B cell (primary cell): ENCODE measurements around the gene PLEKHM3. TPM values are rescaled to one million over a fixed set of nuclear protein-coding genes. Genes with fewer than 3 reads are reported as not detected.

Source experiments
- ATAC-seq: fragments of 200-7000 bp; cut with Tn5 transposase; one replicate; pipeline ENCODE4 v1.10.0; 2021; ENCODE audit warnings: low read depth, mild to moderate bottlenecking, moderate number of reproducible peaks, moderate library complexity
- CTCF ChIA-PET: fragments of 350-600 bp; sonication (Branson Sonifier 250); formaldehyde crosslinking; loops from one replicate; lab custom pipeline; 2021; ENCODE audit warnings: antibody characterized with exemption, inconsistent platforms; lab: Charles Lee
- POLR2A ChIA-PET: fragments of 350-600 bp; sonication (Branson Sonifier 250); formaldehyde crosslinking; loops from one replicate; lab custom pipeline; 2021; ENCODE audit warnings: antibody characterized with exemption; lab: Charles Lee
- DNase-seq: peaks from one replicate; pipeline ENCODE4 v3.0.0; 2013
- H2AFZ ChIP-seq: 2 replicates; pipeline ENCODE4 v1.6.1; 2012; ENCODE audit warnings: mild to moderate bottlenecking, low read depth, low read length; ENCODE audit not compliant: insufficient read depth, poor library complexity, severe bottlenecking
- H3K27ac ChIP-seq, 2 donors: 1 replicate in 1 of 2; 2 replicates in 1 of 2; pipeline ENCODE4 v1.5.1; 2012 to 2013; ENCODE audit warnings: low read length in 2 of 2, mild to moderate bottlenecking in 2 of 2, moderate library complexity in 1 of 2
- H3K27me3 ChIP-seq, 4 experiments: fragments of 200-600 bp in 1 of 4; sonication (generic) in 1 of 4; replicated peaks in 1 of 4; 1 replicate in 2 of 4; 2 replicates in 2 of 4; pipeline versions ENCODE4 v1.6.1 to v1.7.0; 2013 to 2016; ENCODE audit warnings: low read length in 3 of 4, mild to moderate bottlenecking in 2 of 4, mixed read lengths in 1 of 4, moderate library complexity in 1 of 4; ENCODE audit not compliant: insufficient read depth in 4 of 4, control insufficient read depth in 3 of 4; ENCODE audit errors: control extremely low read depth in 1 of 4
- H3K36me3 ChIP-seq, 2 experiments: replicated peaks in 1 of 2; 1 replicate in 1 of 2; 2 replicates in 1 of 2; pipeline versions ENCODE4 v1.6.1 to v1.7.1; 2013; ENCODE audit warnings: low read length in 1 of 2; ENCODE audit not compliant: insufficient read depth in 2 of 2, control insufficient read depth in 1 of 2; ENCODE audit errors: control extremely low read depth in 1 of 2, extremely low read depth in 1 of 2
- H3K4me1 ChIP-seq, 2 donors: fragments of 200-600 bp in 1 of 2; sonication (generic) in 1 of 2; 1 replicate in 1 of 2; 2 replicates in 1 of 2; pipeline versions ENCODE4 v1.5.1 to v1.6.1; 2013 to 2017; ENCODE audit warnings: low read length in 2 of 2; ENCODE audit not compliant: control insufficient read depth in 2 of 2, insufficient read depth in 2 of 2
- H3K4me2 ChIP-seq: replicated peaks from 2 replicates; pipeline ENCODE3; 2012; ENCODE audit warnings: mild to moderate bottlenecking, low read depth, low read length; ENCODE audit not compliant: poor library complexity, severe bottlenecking
- H3K4me3 ChIP-seq, 5 experiments: fragments of 200-600 bp in 1 of 5; sonication (generic) in 1 of 5; 1 replicate in 3 of 5; 2 replicates in 2 of 5; pipeline versions ENCODE4 v1.5.1 to v1.7.0; 2011 to 2016; ENCODE audit warnings: low read length in 4 of 5, mild to moderate bottlenecking in 4 of 5, low read depth in 2 of 5, control low read depth in 1 of 5, moderate library complexity in 1 of 5; ENCODE audit not compliant: insufficient read depth in 1 of 5; ENCODE audit errors: control extremely low read depth in 1 of 5, extremely low read depth in 1 of 5
- H3K79me2 ChIP-seq: fragments of 200-600 bp; sonication (generic); one replicate; pipeline ENCODE4 v1.6.0; 2016; ENCODE audit warnings: low read length; ENCODE audit not compliant: control insufficient read depth, insufficient read depth
- H3K9ac ChIP-seq: fragments of 200-600 bp; sonication (generic); 2 replicates; pipeline ENCODE4 v1.6.1; 2017; ENCODE audit warnings: mild to moderate bottlenecking, low read length, moderate library complexity
- H3K9me3 ChIP-seq, 3 donors: one replicate each; pipeline versions ENCODE4 v1.6.1 to v1.7.1; 2013; ENCODE audit warnings: low read length in 2 of 3; ENCODE audit not compliant: control insufficient read depth in 2 of 3, insufficient read depth in 1 of 3; ENCODE audit errors: control extremely low read depth in 1 of 3
- H4K20me1 ChIP-seq: 2 replicates; pipeline ENCODE4 v1.6.0; 2012; ENCODE audit warnings: mild to moderate bottlenecking, low read length; ENCODE audit not compliant: insufficient read depth, control insufficient read depth, poor library complexity, severe bottlenecking
- H3K27ac Mint-ChIP-seq: one replicate; pipeline ENCODE4 v1.8.0; 2021; ENCODE audit warnings: mixed read lengths
- H3K27me3 Mint-ChIP-seq: one replicate; pipeline ENCODE4 v1.8.0; 2021; ENCODE audit warnings: mixed read lengths
- H3K4me1 Mint-ChIP-seq: one replicate; pipeline ENCODE4 v1.8.0; 2021; ENCODE audit warnings: mixed read lengths
- H3K4me3 Mint-ChIP-seq: one replicate; pipeline ENCODE4 v1.8.0; 2021; ENCODE audit warnings: mixed read lengths
- H3K9me3 Mint-ChIP-seq: one replicate; pipeline ENCODE4 v1.8.0; 2022; ENCODE audit warnings: mixed read lengths; ENCODE audit not compliant: insufficient read depth
- CTCF ChIP-seq: fragments of 200-600 bp; IDR thresholded peaks from one replicate; pipeline ENCODE4 v1.8.0; 2022; ENCODE audit warnings: antibody characterized with exemption, mild to moderate bottlenecking
- EZH2 ChIP-seq: IDR thresholded peaks from 2 replicates; pipeline ENCODE4 v1.6.1; 2012; ENCODE audit warnings: borderline replicate concordance, low read depth, mild to moderate bottlenecking, moderate library complexity, low read length; ENCODE audit not compliant: insufficient read depth, poor library complexity, severe bottlenecking
- WGBS: methylation state at CpG from one replicate; pipeline ENCODE4 v1.1.5; 2013; ENCODE audit warnings: missing lambda C conversion rate; ENCODE audit not compliant: insufficient coverage; 5-methylcytosine and 5-hydroxymethylcytosine counted together
- intact Hi-C: fragments of 100-400 bp; cut with micrococcal nuclease; formaldehyde crosslinking; loops from one replicate; pipeline ENCODE4 v1.10.0; 2022
- polyA plus RNA-seq: library from polyadenylated mRNA; depleted of rRNA; stranded (reverse); fragments of >200 nt; gene quantifications from 2 replicates; pipeline ENCODE4 v1.2.3, GENCODE V29; 2012
- total RNA-seq, 2 donors: library from RNA; stranded (reverse); fragments of 120-200 nt in 1 of 2; gene quantifications; 1 replicate in 1 of 2; 2 replicates in 1 of 2; pipeline versions ENCODE4 v1.2.3 to v1.2.4, GENCODE V29; 2013 to 2022

Gene PLEKHM3
- total and polyA plus RNA-seq, 2 donors (not counting 1 experiment from before 2014, with no cell fraction given): 4.0 to 17.7 TPM

DNA sequence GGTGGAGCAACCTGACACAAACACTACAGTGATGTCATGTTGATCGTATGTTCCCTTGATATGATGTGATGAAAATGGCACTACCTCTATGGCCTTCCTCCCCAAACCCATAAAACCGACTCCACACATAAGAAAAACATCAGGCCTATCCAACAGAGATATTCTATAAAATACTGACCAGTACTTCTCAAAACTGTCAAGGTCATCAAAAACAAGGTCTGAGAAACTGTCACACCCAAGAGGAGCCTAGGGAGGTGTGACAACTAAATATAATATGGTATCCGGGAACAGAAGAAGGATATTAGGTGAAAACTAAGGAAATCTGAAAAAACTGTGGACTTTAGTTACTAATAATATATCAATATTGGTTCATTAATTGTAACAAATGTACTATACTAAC lies 169.7 kb downstream of the PLEKHM3 start:
- WGBS: no CpG with 5 or more reads among the region's 3 CpGs
- intact Hi-C loops: no loop called here
- CTCF ChIA-PET: no interaction called here
- Histone ChIP-seq H3K36me3 (peaks cover 4 to 7% of the 10 kb centered on the region in 2 experiments), H3K9ac (no peak overlapping the region), H3K4me2 (no peak overlapping the region), H2AFZ (no peak overlapping the region), H4K20me1 (no peaks in the 10 kb centered on the region), H3K27ac (no peak overlapping the region), H3K9me3 (no peaks in the 10 kb centered on the region), H3K79me2 (no peaks in the 10 kb centered on the region), H3K27me3 (no peaks in the 10 kb centered on the region), H3K4me1 (no peaks in the 10 kb centered on the region), H3K4me3 (no peak overlapping the region)
- Mint-ChIP-seq H3K9me3 (no peaks in the 10 kb centered on the region), H3K27me3 (no peaks in the 10 kb centered on the region), H3K27ac (no peak overlapping the region), H3K4me1 (no peaks in the 10 kb centered on the region), H3K4me3 (no peak overlapping the region)
- TF ChIP-seq CTCF (no peak), EZH2 (no peak)
- POLR2A ChIA-PET: no interaction called here
- ATAC-seq (no peak), DNase-seq (no peak)

GRCh38 chr2:207854484-207855440 lies 170.6 kb downstream of the PLEKHM3 start:
- Histone ChIP-seq H3K79me2 (no peaks in the 10 kb centered on the region), H3K36me3 (peaks cover 0 to 5% of the 10 kb centered on the region in 2 experiments), H3K27ac (no peak overlapping the region), H4K20me1 (no peaks in the 10 kb centered on the region), H3K4me1 (no peaks in the 10 kb centered on the region), H3K4me2 (no peak overlapping the region), H3K4me3 (no peak overlapping the region), H2AFZ (no peak overlapping the region), H3K9me3 (no peaks in the 10 kb centered on the region), H3K9ac (no peak overlapping the region), H3K27me3 (no peaks in the 10 kb centered on the region)
- POLR2A ChIA-PET: no interaction called here
- no peak for TF ChIP-seq EZH2
- TF ChIP-seq CTCF: no peak
- intact Hi-C loops: no loop called here
- DNase-seq: no peak
- Mint-ChIP-seq H3K27ac (no peak overlapping the region), H3K4me3 (no peak overlapping the region), H3K4me1 (no peaks in the 10 kb centered on the region), H3K27me3 (no peaks in the 10 kb centered on the region), H3K9me3 (no peaks in the 10 kb centered on the region)
- WGBS: 100% methylated on average over 1 of the region's 2 CpGs
- CTCF ChIA-PET: no interaction called here
- ATAC-seq: no peak
